SK-N-SH (cell line): ENCODE measurements around the gene ELMO1.

Source experiments
- ELF1 ChIP-seq: IDR thresholded peaks from 2 replicates; pipeline ENCODE4 v1.4.0; 2012
- EP300 ChIP-seq, 2 experiments: IDR thresholded peaks; 2 replicates each; pipeline versions ENCODE4 v1.4.0 to v1.6.1; 2012; ENCODE audit warnings: borderline replicate concordance in 1 of 2, low read depth in 1 of 2, low read length in 1 of 2
- TCF12 ChIP-seq: IDR thresholded peaks from 2 replicates; pipeline ENCODE4 v1.4.0; 2012
- TF ChIP-seq, protein P1 (sequence below): fragments of 200-600 bp; sonication (generic); IDR thresholded peaks from 2 replicates; pipeline ENCODE4 v1.6.1; 2017; ENCODE audit warnings: antibody characterized with exemption, mild to moderate bottlenecking, moderate library complexity

DNA sequence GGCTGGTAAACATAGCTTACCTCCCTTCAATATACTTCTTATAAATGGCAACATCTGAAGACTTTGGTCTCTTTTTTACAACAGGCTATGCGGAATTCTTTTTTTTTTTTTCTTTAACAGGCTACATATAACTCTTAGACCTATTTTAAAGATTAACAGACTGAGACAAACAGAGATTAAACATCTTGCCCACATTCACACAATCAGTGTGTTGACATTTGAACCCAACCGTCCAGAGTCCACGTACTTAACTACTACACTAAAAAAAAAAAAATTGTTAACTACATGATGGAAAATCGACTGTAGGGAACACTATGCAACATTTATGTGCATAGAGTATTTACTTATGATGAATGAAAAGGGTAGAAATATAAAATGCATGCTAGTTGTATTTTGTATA is 298.5 kb downstream of the ELMO1 start:
- TF ChIP-seq, protein P1, sequence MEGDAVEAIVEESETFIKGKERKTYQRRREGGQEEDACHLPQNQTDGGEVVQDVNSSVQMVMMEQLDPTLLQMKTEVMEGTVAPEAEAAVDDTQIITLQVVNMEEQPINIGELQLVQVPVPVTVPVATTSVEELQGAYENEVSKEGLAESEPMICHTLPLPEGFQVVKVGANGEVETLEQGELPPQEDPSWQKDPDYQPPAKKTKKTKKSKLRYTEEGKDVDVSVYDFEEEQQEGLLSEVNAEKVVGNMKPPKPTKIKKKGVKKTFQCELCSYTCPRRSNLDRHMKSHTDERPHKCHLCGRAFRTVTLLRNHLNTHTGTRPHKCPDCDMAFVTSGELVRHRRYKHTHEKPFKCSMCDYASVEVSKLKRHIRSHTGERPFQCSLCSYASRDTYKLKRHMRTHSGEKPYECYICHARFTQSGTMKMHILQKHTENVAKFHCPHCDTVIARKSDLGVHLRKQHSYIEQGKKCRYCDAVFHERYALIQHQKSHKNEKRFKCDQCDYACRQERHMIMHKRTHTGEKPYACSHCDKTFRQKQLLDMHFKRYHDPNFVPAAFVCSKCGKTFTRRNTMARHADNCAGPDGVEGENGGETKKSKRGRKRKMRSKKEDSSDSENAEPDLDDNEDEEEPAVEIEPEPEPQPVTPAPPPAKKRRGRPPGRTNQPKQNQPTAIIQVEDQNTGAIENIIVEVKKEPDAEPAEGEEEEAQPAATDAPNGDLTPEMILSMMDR: no peak
- no peak for TF ChIP-seq TCF12
- no peak for TF ChIP-seq ELF1
- no peak for TF ChIP-seq EP300 (IDR thresholded peaks at IDR 0.05; ENCODE audit: borderline replicate concordance in 1 of 2, low read depth in 1 of 2, low read length in 1 of 2)
